Nephron progenitor cell (in vitro differentiated cells): ENCODE measurements around the gene TXNL4A.

ENCODE experiments used
- DNase-seq: peaks from one replicate; pipeline ENCODE4 v3.0.0; 2021
- H3K27ac Mint-ChIP-seq: 2 replicates; pipeline ENCODE4 v1.8.0; 2021; ENCODE audit warnings: mild to moderate bottlenecking, moderate library complexity, mixed read lengths
- H3K27me3 Mint-ChIP-seq: 2 replicates; pipeline ENCODE4 v1.8.0; 2021; ENCODE audit warnings: mild to moderate bottlenecking, low read depth, mixed read lengths; ENCODE audit not compliant: poor library complexity
- H3K36me3 Mint-ChIP-seq: 2 replicates; pipeline ENCODE4 v1.8.0; 2021; ENCODE audit warnings: low read depth, mixed read lengths
- H3K4me1 Mint-ChIP-seq: 2 replicates; pipeline ENCODE4 v1.8.0; 2021; ENCODE audit warnings: mixed read lengths
- H3K4me3 Mint-ChIP-seq: 2 replicates; pipeline ENCODE4 v1.8.0; 2021; ENCODE audit warnings: mild to moderate bottlenecking, moderate library complexity, mixed read lengths
- H3K9me3 Mint-ChIP-seq: 2 replicates; pipeline ENCODE4 v1.8.0; 2021; ENCODE audit warnings: mild to moderate bottlenecking, moderate library complexity, mixed read lengths
- TF ChIP-seq, protein P1 (sequence below): fragments of 200-600 bp; sonication (generic); IDR thresholded peaks from 2 replicates; pipeline ENCODE4 v1.5.0; 2021; ENCODE audit warnings: antibody characterized with exemption

Gene TXNL4A

DNA sequence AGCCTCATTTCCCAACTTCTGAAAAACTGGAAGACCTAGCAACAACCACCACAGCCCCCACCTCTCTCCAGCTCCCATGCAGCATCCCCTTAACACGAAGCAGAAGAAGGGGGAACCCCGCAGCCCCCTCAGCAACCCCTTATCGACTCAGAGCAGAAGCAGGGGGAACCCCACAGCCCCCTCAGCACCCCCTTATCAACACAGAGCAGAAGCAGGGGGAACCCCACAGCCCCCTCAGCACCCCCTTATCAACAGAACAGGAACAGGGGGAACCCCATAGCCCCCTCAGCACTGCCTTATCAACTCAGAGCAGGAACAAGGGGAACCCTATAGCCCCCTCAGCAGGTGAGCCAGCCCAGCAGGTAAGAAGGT is 43.6 kb downstream of the TXNL4A start:
- TF ChIP-seq, protein P1, sequence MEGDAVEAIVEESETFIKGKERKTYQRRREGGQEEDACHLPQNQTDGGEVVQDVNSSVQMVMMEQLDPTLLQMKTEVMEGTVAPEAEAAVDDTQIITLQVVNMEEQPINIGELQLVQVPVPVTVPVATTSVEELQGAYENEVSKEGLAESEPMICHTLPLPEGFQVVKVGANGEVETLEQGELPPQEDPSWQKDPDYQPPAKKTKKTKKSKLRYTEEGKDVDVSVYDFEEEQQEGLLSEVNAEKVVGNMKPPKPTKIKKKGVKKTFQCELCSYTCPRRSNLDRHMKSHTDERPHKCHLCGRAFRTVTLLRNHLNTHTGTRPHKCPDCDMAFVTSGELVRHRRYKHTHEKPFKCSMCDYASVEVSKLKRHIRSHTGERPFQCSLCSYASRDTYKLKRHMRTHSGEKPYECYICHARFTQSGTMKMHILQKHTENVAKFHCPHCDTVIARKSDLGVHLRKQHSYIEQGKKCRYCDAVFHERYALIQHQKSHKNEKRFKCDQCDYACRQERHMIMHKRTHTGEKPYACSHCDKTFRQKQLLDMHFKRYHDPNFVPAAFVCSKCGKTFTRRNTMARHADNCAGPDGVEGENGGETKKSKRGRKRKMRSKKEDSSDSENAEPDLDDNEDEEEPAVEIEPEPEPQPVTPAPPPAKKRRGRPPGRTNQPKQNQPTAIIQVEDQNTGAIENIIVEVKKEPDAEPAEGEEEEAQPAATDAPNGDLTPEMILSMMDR: no peak
- no peak for DNase-seq
- H3K27ac Mint-ChIP-seq: peak overlapping the region; percentile 32
- peaks cover 46% of the 10 kb centered on the region for H3K4me1 Mint-ChIP-seq
- peaks cover 26% of the 10 kb centered on the region for H3K36me3 Mint-ChIP-seq
- peaks cover 10% of the 10 kb centered on the region for H3K27me3 Mint-ChIP-seq
- peak overlapping the region; percentile 38 for H3K4me3 Mint-ChIP-seq
- H3K9me3 Mint-ChIP-seq: no peaks in the 10 kb centered on the region

- H3K4me1 Mint-ChIP-seq: peaks cover 42% of the 10 kb centered on the region
- TF ChIP-seq, protein P1: no peak
- peak overlapping the region; percentile 32 for H3K27ac Mint-ChIP-seq
- H3K4me3 Mint-ChIP-seq: peak overlapping the region; percentile 38
- H3K36me3 Mint-ChIP-seq: peaks cover 31% of the 10 kb centered on the region
- H3K9me3 Mint-ChIP-seq: no peaks in the 10 kb centered on the region
- peaks cover 5% of the 10 kb centered on the region for H3K27me3 Mint-ChIP-seq
- no peak for DNase-seq
Measured at GRCh38 chr18:79944126-79944731, 44.1 kb downstream of the TXNL4A start.

GRCh38 chr18:79943608-79944125 is 44.7 kb downstream of the TXNL4A start:
- TF ChIP-seq, protein P1: no peak
- Mint-ChIP-seq H3K9me3 (no peaks in the 10 kb centered on the region), H3K36me3 (peaks cover 34% of the 10 kb centered on the region), H3K4me3 (no peak overlapping the region), H3K27ac (no peak overlapping the region), H3K27me3 (peaks cover 5% of the 10 kb centered on the region), H3K4me1 (peaks cover 37% of the 10 kb centered on the region)
- DNase-seq: no peak

GRCh38 chr18:79942786-79943607 is 45.4 kb downstream of the TXNL4A start:
- Mint-ChIP-seq H3K27me3 (peaks cover 5% of the 10 kb centered on the region), H3K27ac (no peak overlapping the region), H3K4me3 (no peak overlapping the region), H3K9me3 (peaks cover 3% of the 10 kb centered on the region), H3K36me3 (peaks cover 32% of the 10 kb centered on the region), H3K4me1 (peaks cover 30% of the 10 kb centered on the region)
- no peak for DNase-seq
- TF ChIP-seq, protein P1: no peak

GRCh38 chr18:79942211-79942610 is 46.2 kb downstream of the TXNL4A start:
- peaks cover 5% of the 10 kb centered on the region for H3K27me3 Mint-ChIP-seq
- no peak overlapping the region for H3K4me3 Mint-ChIP-seq
- H3K27ac Mint-ChIP-seq: peak overlapping the region; percentile 2
- no peak for DNase-seq
- TF ChIP-seq, protein P1: no peak
- peaks cover 39% of the 10 kb centered on the region for H3K36me3 Mint-ChIP-seq
- H3K9me3 Mint-ChIP-seq: peaks cover 10% of the 10 kb centered on the region
- peaks cover 26% of the 10 kb centered on the region for H3K4me1 Mint-ChIP-seq
